HG03095 (cell line): ENCODE data around the gene SMIM33.
"Not testable (repeated sequence)": the region's sequence is repeated elsewhere in the genome, so short reads cannot be mapped to it uniquely, and the experiment has no call there.

Experiments used
- ATAC-seq: cut with Tn5 transposase; IDR thresholded peaks from one replicate; pipeline ENCODE4 v1.9.1; 2021; ENCODE audit warnings: moderate library complexity; ENCODE audit not compliant: unreplicated experiment

The SMIM33 gene

DNA sequence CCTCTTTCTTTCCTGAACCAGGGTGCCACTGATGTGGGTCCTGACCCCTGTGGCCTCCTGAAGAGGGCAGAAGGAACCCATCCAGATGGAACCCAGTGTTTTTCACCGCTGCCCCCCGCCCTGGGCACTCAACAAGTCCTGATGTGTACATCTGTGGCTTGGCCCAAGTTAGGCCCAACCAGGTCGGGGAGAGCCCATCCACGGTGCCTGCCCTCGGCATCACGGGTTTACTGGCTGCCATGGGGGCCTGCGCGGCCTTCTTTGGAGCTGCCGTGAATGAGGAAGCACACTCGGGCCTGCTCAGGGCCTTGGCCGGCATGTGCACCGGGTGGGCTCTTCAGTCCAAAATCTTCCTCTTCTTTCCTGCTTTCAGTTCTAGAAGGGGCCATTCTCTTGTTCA is 14.0 kb upstream of the SMIM33 start:
- no peak for ATAC-seq

DNA sequence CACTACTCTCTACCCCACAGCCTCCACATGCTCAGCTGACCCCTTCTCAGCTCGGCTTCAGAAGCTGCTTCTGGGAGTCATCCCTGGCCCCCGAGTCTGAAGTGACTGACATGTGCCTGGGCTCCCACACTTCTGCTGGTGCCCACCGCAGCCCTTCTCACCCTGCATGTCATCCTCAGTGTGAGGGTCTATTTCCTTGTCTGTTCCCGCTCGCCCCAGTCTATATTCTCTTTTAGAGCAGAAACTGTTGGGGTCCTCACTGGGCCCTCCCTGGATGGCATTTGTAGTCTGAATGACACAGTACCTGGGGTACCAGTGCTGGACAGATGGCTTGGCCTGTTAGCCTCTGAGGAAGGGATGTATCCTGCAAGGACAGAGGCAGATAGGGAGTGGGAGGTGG is 13.6 kb upstream of the SMIM33 start:
- no peak for ATAC-seq

- no peak for ATAC-seq
These were observed 13.0 kb upstream of the SMIM33 start for GRCh38 chr5:139457653-139458306.

DNA sequence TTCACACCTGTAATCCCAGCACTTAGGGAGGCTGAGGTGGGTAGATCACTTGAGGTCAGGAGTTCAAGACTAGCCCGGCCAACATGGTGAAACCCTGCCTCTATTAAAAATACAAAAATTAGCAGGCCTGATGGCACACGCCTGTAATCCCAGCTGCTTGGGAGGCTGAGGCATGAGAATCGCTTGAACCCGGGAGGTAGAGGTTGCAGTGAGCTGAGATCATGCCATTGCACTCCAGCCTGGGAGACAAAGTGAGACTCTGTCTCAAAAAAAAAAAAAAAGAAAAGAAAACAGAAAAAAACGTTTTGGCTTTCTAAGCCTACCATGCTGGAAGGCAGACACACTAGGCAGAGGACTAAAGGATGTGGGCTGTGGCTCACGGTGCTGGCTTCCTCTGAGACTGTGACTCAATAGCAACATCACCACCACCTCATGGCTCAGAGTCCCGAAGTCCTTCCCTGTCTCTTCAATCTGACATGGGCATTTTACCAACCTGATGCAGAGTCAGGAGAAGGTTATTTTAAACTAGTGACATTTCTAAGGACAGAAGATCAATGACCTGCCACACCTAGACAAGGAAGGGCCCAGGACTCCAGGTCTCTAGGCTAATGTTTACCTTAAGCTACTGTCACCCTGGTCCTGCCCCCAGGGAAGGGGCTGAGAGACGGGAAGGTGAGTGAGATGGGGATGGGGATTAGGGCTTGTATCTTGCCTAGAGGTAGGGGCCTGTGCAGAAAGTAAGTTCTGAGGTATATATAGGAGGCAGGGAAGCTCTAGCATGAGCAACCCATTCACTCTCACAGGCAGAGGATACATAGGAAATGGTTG is 12.0 kb upstream of the SMIM33 start:
- ATAC-seq = peak; percentile 63

DNA sequence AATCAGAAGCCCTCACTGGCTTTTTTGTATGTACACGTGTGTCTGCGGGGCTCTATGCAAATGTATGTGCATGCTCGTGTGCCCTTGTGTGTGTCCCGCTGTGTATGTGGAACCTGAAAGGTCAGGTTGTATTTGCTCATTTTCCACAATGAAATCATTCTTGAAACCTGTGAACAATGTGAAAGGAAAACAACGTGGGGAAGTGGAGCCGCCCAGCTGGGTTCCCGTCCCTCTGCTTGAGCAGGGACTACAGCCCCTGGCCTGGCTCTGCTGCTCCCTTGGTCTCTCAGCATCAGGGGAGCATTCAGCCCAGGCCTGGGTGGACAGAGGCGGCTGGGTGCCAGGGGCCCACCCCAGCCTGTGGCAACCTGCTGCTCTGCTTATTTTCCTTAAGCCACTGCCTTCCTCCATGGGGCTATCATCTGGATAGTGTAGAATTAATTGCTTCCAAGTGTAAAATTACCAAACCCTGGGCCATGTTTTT is 11.3 kb upstream of the SMIM33 start:
- ATAC-seq = peak; percentile 37

DNA sequence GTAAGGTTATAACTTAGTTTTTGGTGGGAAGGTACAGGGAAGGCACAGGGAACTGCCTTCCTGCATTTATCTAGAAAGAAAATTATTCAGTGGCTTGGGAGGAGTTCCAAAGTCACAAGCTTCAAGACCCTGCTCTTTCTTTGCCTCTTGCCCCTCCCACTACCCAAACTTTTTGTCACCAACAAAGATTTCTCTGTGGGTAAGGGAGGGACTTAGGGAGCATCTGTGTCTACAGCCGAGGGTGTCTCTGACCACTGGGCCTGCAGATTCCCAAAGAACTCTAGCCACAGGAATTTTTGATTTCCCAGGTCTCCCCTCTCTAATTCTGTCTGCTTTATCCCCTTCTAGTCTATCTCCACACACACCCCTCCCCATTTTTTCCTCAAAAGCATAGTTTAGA is 10.3 kb upstream of the SMIM33 start:
- ATAC-seq = no peak

GRCh38 chr5:139461176-139461575 is 9.6 kb upstream of the SMIM33 start:
- ATAC-seq = no peak

DNA sequence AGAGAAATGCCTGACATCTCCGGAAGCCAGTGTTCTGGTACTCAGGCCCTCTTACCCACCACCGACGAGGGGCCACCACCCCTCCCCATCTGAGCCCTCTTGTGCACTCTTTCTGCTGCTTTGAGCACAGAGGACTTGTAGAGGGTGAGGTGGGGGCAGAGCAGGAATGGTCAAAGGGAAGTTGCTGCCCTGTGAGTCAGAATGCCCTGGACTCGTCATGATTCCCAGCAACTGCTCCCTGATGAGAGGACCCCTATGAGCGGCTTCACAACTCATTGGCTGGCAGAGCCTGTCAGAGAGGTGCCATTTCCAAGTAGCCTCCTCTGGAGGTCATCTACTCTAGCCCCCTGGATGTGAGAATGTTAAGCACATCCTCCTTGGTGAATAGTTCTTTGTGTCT is 9.1 kb upstream of the SMIM33 start:
- ATAC-seq = no peak

- ATAC-seq = no peak
These were observed 8.1 kb upstream of the SMIM33 start, which contains the start of gene ECSCR for GRCh38 chr5:139462586-139463276. ECSCR (minus strand) TSS chr5:139462743; CDS start chr5:139462670, 73 bp downstream.

GRCh38 chr5:139468421-139468931 is 2.3 kb upstream of the SMIM33 start:
- ATAC-seq = no peak

- ATAC-seq = no peak
These were observed 1.7 kb downstream of the SMIM33 start for GRCh38 chr5:139472386-139473030.

DNA sequence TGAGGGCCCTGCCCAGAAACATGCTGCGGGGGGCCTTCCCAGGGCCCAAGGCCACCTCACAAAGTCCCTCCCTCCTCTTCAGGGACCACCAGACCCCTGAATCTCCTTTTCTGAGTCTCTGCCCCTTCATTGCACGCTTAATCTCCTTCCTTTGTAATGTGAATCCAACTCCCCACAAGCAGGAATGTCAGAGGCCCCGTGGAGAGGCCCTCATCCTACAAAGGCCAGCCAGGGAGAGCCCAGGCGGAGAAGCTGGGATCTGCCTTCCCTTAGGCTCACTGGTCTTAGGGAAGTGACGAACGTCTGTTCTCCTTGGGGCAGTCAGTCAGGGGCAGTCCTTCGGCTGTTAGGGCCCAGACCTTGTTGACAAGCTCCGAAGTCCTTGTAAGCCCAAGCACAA is 2.3 kb downstream of the SMIM33 start:
- ATAC-seq = no peak

DNA sequence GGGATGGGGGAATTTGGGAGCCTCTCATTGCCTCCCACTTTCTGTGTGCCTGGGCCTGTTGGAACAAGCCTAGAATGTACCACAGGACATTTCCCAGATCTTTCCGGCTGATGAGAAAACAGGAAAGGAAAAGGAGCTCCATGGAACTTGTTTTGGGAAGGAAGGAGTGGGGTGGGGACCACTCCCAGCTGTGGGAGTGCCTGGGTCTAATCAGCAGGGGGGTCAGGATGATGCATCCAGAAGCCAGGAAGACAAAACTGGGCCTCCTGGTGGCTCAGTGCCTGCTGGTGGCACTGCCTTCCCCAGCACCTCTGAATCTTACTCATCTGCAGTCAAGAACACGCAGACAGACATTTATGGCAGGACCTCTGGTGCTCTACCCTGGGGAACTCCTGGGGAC is 2.8 kb downstream of the SMIM33 start:
- ATAC-seq = no peak

- no peak for ATAC-seq
These were observed 4.3 kb downstream of the SMIM33 start for GRCh38 chr5:139474890-139475791.

GRCh38 chr5:139475865-139476617 is 5.2 kb downstream of the SMIM33 start:
- ATAC-seq = no peak

DNA sequence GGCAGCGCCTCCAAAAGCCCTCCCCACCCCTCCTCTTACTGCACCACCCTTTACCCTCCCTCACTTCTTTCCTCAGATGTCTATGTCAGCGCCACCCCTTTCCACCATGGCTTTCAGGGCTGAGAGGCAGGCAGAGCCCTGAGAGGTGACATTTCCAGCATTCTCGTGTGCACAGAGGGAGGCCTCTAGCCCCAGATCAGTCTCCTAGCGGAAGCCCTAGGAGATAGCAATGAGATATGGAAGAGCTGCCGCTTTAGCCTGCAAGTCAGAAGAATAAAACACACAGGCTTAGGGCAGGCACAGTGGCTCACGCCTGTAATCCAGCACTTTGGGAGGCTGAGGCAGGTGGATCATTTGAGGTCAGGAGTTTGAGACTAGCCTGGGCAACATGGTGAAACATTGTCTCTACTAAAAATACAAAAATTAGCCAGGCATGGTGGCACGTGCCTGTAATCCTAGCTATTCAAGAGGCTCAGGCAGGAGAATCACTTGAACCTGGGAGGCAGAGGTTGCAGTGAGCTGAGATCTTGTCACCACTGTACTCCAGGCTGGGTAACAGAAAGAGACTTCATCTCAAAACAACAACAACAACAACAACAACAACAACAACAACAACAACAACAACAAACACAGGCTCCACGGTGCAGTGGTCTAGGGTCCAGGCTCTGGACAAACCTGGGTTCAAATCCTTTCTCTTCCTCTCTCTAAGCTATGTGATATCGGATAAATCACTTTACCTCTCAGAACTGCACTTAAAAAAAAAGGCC is 8.0 kb downstream of the SMIM33 start:
- ATAC-seq = not testable (repeated sequence)

DNA sequence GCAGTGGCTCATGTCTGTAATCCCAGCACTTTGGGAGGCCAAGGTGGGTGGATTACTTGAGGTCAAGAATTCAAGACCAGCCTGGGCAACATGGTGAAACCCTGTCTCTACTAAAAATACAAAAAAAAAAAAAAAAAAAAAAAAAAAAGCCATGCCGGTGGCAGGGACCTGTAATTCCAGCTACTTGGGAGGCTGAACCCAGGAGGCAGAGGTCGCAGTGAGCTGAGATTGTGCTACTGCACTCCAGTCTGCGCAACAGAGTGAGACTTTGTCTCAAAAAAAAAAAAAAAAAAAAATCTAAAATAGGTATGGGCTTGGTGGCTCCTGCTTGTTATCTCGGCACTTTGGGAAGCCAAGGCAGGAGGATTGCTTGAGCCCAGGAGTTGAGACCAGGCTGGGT is 8.9 kb downstream of the SMIM33 start:
- ATAC-seq = not testable (repeated sequence)

GRCh38 chr5:139481122-139481533 is 10.3 kb downstream of the SMIM33 start:
- no peak for ATAC-seq
